ENCODE data around the gene DMBX1. TPM values are rescaled to one million over a fixed set of nuclear protein-coding genes. Genes with fewer than 3 reads are reported as not detected.

The DMBX1 gene
- total RNA-seq, 1 experiment from 2014 or later: 0.79 TPM

DNA sequence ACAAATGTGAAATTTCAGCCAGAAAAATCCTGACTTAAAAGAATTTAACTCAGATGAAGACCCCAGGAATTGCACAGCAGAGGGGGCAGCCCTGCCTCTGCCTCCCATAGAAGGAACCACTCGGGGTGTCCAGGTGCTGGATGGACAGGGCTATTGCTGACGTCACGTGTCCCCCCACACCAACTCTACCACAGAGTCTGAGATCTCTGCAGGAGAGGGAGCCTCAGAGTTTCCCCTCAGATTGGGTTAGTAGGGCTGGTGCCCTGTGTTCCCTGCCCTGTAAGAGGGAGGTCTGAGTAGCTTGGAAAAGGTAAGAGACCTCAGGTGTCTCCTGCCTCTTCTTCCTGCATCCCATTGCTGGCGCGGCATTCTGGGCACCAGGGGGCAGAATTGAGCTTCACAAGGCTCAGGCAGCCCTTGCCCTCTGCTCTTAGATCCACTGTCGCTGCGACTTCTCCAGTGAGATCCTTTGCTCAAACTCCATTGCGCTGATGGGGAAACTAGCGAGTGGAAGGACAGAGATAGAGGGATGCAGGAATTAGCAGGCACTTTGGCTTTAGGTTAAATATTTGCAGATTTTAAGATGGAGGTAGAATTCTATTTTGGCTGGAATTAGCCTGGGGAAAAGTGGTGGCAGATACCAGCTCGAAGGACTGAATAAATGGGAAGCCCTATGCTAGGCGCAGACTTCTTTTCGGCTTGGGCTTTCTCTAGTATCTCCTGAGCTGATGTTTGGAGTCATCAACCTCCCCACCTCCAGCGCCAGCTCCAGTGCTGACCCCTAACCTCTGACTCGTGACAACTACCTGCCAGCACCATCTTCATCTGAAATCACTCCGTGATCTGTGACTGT, 42.8 kb upstream of the DMBX1 start:
- no TSS peak for BruUV-seq (replicated peaks)
- Histone ChIP-seq H3K9me3 (ENCODE audit: insufficient read depth, low read depth) (no peaks in the 10 kb centered on the region), H3F3A (ENCODE audit: insufficient read depth, low read depth) (no peaks in the 10 kb centered on the region), H3K4me2 (no peak overlapping the region), H3K4me1 (replicated peaks; ENCODE audit: insufficient read depth) (peaks cover 8% of the 10 kb centered on the region; the same call in 1 of the 2 replicates), H3K36me3 (ENCODE audit: low read depth) (no peaks in the 10 kb centered on the region), H4K20me1 (ENCODE audit: insufficient read depth) (no peaks in the 10 kb centered on the region), H3K79me2 (ENCODE audit: low read depth) (no peaks in the 10 kb centered on the region), H3K9me2 (ENCODE audit: insufficient read depth) (no peaks in the 10 kb centered on the region), H3K4me3 (no peak overlapping the region), H2AFZ (no peak overlapping the region), H3K27ac (no peak overlapping the region), H3K27me3 (ENCODE audit: insufficient read depth, low read depth) (no peaks in the 10 kb centered on the region)
- POLR2A ChIA-PET (ENCODE audit: unreplicated experiment): no interaction called here
- CTCF ChIA-PET: interaction anchor here (0.6 to 1.1 kb wide), 4 partner anchors 80 to 100 kb away, joined by 3 to 8 read pairs (median 5); a partner anchor contains a TSS
- intact Hi-C loops (cut with micrococcal nuclease; ENCODE audit: unreplicated experiment): loop anchor here (1.0 to 10.0 kb wide), 4 partner anchors 30 to 548 kb away; no protein-coding TSS in a partner anchor
- peak; percentile 54 to 84 for DNase-seq
- TF ChIP-seq EZH2 (IDR thresholded peaks at IDR 0.05; ENCODE audit: low read depth): no peak
- TF ChIP-seq, protein P1, sequence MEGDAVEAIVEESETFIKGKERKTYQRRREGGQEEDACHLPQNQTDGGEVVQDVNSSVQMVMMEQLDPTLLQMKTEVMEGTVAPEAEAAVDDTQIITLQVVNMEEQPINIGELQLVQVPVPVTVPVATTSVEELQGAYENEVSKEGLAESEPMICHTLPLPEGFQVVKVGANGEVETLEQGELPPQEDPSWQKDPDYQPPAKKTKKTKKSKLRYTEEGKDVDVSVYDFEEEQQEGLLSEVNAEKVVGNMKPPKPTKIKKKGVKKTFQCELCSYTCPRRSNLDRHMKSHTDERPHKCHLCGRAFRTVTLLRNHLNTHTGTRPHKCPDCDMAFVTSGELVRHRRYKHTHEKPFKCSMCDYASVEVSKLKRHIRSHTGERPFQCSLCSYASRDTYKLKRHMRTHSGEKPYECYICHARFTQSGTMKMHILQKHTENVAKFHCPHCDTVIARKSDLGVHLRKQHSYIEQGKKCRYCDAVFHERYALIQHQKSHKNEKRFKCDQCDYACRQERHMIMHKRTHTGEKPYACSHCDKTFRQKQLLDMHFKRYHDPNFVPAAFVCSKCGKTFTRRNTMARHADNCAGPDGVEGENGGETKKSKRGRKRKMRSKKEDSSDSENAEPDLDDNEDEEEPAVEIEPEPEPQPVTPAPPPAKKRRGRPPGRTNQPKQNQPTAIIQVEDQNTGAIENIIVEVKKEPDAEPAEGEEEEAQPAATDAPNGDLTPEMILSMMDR (conservative IDR thresholded peaks at IDR 0.05): peak; percentile 93

DNA sequence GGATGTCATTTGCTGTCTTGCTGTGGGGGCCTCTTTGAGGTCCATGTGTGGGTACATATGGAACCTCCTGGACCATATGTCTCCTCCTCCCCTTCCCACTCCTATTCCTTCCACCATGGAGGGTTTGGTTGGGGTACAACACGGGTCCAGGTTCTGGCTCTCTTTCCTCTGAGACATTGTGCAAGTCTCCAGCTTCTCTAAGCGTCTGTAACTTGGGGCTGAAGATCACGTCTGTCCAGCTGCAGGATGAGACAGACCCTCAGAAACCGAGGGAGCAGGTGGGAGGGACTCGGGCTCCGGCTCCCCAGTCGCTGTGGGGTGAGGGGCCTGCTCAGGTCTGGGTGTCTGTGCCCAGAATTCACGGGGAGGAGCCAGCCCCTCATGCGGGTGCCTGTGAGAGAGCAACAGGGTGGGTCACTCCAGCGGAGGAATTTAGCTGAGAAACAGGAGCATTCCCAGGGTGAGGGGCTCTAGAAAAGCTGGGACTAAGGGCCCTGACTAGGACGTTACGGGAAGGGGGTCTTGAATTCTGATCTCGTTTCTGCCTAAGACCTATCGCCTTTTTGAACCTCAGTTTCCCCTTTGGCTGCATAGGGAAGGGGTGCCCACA, 42.0 kb upstream of the DMBX1 start:
- Histone ChIP-seq H3K4me1 (replicated peaks; ENCODE audit: insufficient read depth) (peaks cover 5% of the 10 kb centered on the region; the same call in 1 of the 2 replicates), H4K20me1 (ENCODE audit: insufficient read depth) (no peaks in the 10 kb centered on the region), H3K27ac (no peak overlapping the region), H3K4me3 (no peak overlapping the region), H3K9me3 (ENCODE audit: insufficient read depth, low read depth) (no peaks in the 10 kb centered on the region), H3K4me2 (no peak overlapping the region), H3K27me3 (ENCODE audit: insufficient read depth, low read depth) (peaks cover 2% of the 10 kb centered on the region; the same call in 1 of the 2 replicates), H3K36me3 (ENCODE audit: low read depth) (no peaks in the 10 kb centered on the region), H3K9me2 (ENCODE audit: insufficient read depth) (no peaks in the 10 kb centered on the region), H3F3A (ENCODE audit: insufficient read depth, low read depth) (no peaks in the 10 kb centered on the region), H3K79me2 (ENCODE audit: low read depth) (no peaks in the 10 kb centered on the region), H2AFZ (no peak overlapping the region)
- DNase-seq: no peak
- intact Hi-C loops (cut with micrococcal nuclease; ENCODE audit: unreplicated experiment): loop anchor here (1.0 to 10.0 kb wide), 4 partner anchors 30 to 547 kb away; no protein-coding TSS in a partner anchor
- ChIA-PET POLR2A (ENCODE audit: unreplicated experiment) (no interaction called here), CTCF (interaction anchor here (0.6 to 1.1 kb wide), 3 partner anchors 80 to 100 kb away, joined by 4 to 8 read pairs (median 6); no protein-coding TSS in a partner anchor)
- no peak for TF ChIP-seq EZH2 (IDR thresholded peaks at IDR 0.05; ENCODE audit: low read depth)
- no TSS peak for BruUV-seq (replicated peaks)

DNA sequence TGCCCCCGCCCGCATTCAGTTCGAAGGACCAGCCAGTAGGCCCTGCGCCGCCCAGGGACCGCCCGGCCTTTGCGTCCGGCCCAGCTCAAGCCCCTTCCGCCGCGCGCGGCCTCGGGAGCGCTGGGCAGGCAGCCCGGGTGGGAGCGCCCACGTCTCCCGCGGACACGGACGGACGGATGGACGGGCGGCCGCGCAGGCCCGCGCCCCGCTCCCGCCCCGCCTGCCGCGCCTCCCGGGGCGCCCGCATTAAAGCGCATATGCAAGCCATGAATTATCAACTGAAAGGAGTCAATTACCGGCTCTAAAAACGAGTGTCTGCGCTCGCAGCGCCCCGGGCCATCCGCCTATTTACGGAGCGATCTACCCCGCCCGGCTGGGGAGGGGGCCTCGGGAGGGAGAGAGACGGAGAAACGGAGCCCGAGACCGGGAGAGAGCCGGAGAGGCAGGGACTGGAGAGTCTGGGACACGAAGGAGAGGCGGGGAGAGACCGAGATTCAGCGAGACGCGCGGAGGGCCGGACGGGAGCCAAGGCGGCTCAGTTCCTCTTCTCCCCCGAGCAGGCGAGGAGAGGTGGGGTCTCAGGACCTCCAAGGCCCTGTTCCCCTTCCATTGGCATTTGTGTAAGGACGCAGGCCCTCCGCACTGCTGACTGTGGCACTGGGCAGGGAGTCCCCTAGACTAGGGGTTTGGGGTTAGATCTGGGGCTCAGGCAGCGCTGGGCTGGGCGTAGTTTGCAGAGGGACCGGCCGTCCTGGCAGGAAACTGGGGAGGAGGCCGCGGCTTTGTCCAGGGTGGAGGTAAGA, 41.3 kb upstream of the DMBX1 start:
- H3K4me3 ChIP-seq: no peak overlapping the region
- H3K27me3 ChIP-seq (ENCODE audit: insufficient read depth, low read depth): peaks cover 7% of the 10 kb centered on the region; the same call in 1 of the 2 replicates
- CTCF ChIA-PET: interaction anchor here (0.7 kb wide), 1 partner anchor 17 kb away, joined by 3 read pairs; no protein-coding TSS in a partner anchor

More for the DNA sequence above, 41.3 kb upstream of the DMBX1 start:
- POLR2A ChIA-PET (ENCODE audit: unreplicated experiment): no interaction called here
- no TSS peak for BruUV-seq (replicated peaks)
- Histone ChIP-seq H4K20me1 (ENCODE audit: insufficient read depth) (no peaks in the 10 kb centered on the region), H3K79me2 (ENCODE audit: low read depth) (no peaks in the 10 kb centered on the region), H3K4me1 (replicated peaks; ENCODE audit: insufficient read depth) (no peaks in the 10 kb centered on the region; the same call in 1 of the 2 replicates), H3F3A (ENCODE audit: insufficient read depth, low read depth) (no peaks in the 10 kb centered on the region), H2AFZ (no peak overlapping the region), H3K27ac (no peak overlapping the region), H3K36me3 (ENCODE audit: low read depth) (no peaks in the 10 kb centered on the region), H3K9me3 (ENCODE audit: insufficient read depth, low read depth) (no peaks in the 10 kb centered on the region), H3K4me2 (no peak overlapping the region), H3K9me2 (ENCODE audit: insufficient read depth) (no peaks in the 10 kb centered on the region)
- intact Hi-C loops (cut with micrococcal nuclease; ENCODE audit: unreplicated experiment): loop anchor here (10.0 kb wide), 1 partner anchor 546 kb away; no protein-coding TSS in a partner anchor
- DNase-seq: no peak
- TF ChIP-seq, protein P1 (conservative IDR thresholded peaks at IDR 0.05): no peak
- TF ChIP-seq EZH2 (IDR thresholded peaks at IDR 0.05; ENCODE audit: low read depth): no peak
